ENCODE results near the gene RPS2.

RPS2 gene

DNA sequence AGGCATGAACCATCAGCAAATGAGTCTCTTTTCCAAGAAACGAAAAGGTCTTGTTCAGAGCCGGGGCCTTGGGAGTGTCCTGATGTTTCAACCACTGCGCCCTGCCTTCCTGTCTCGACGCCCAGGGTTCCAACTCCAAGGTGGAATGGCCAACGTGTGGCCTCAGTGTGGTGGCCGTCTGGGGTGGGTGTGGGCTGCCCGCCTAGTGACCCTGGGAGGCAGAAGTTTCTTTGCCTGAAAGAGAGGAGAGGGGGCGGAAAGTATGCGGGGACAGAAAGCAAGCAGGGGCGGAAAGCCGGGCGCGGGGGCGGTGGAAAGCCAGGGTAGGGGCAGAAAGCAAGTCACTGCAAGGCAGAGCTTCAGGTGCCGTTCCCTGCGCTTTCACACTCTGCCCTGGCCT is 25.7 kb downstream of the RPS2 start:
- no peak for FAIRE-seq
- no peak for TF ChIP-seq PAX5 (IDR thresholded peaks at IDR 0.05; ENCODE audit: insufficient read depth, low read length, severe bottlenecking)
- no peak for TF ChIP-seq SPI1 (IDR thresholded peaks at IDR 0.05; ENCODE audit: low read depth, low read length)
- TF ChIP-seq POLR2AphosphoS5 (IDR thresholded peaks at IDR 0.05; ENCODE audit: low read depth, low read length), result no peak
- no peak for TF ChIP-seq POLR2A (IDR thresholded peaks at IDR 0.05; ENCODE audit: low read depth, low read length)
- no peak for DNase-seq (ENCODE audit: insufficient read length, low spot score)

DNA sequence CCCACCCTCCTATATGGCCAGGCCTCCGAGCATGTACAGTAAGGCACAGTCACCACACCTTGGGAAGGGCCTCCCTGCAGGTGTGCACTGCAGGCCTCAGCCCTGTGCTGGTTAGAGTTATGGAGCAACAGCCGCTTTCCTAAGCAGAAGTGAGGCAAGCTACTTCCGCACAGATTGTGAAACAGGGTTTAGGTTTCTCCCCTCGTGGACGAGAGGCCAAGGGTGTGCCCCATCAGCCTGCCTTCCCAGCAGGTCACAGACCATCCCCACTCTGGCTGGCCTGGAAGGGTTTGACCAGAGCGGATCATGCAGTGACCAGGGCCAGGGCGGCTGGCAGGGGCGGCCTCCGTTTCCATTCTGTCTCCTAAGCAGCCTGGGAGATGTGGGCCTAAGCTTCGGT is 26.3 kb downstream of the RPS2 start:
- DNase-seq (ENCODE audit: insufficient read length, low spot score) (no peak), FAIRE-seq (no peak)
- no peak for TF ChIP-seq PAX5 (IDR thresholded peaks at IDR 0.05; ENCODE audit: insufficient read depth, low read length, severe bottlenecking)
- no peak for TF ChIP-seq TAF1 (IDR thresholded peaks at IDR 0.05; ENCODE audit: low read depth, low read length)
- TF ChIP-seq SPI1 (IDR thresholded peaks at IDR 0.05; ENCODE audit: low read depth, low read length), result no peak

DNA sequence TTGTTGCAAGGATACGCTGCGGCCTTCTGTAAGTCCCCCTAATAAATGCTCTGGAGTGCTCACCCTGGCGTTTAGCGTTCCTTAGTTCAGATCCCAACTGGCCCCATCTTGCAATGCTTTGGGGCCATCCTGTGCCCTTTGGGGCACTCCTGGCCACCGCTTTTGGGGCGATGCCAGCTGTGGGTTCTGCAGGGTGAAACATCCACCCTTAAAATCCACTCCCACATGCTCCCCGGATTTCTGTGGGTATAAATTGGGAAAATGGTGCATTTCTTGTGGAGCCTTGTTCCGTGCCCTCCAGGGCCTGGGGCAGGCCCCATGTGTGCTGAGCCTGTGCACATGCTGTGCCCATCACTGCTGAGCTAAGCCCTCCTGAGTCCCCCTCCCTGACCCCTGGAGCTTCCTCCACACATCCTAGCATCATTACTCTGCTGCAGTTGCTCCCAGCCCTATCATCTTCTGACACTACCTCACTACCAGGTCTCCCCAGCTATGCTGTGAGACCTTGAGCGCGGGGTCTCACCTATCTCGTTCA is 27.6 kb downstream of the RPS2 start:
- no peak for TF ChIP-seq SPI1 (IDR thresholded peaks at IDR 0.05; ENCODE audit: low read depth, low read length)
- TF ChIP-seq TAF1 (IDR thresholded peaks at IDR 0.05; ENCODE audit: low read depth, low read length), result no peak
- TF ChIP-seq POLR2A (IDR thresholded peaks at IDR 0.05; ENCODE audit: low read depth, low read length), result no peak
- no peak for TF ChIP-seq PAX5 (IDR thresholded peaks at IDR 0.05; ENCODE audit: insufficient read depth, low read length, severe bottlenecking)
- no peak for TF ChIP-seq POLR2AphosphoS5 (IDR thresholded peaks at IDR 0.05; ENCODE audit: low read depth, low read length)
- TF ChIP-seq POU2F2 (IDR thresholded peaks at IDR 0.05; ENCODE audit: low read depth, low read length), result no peak
- FAIRE-seq (no peak), DNase-seq (ENCODE audit: insufficient read length, low spot score) (no peak)

- no peak for DNase-seq (ENCODE audit: insufficient read length, low spot score)
- TF ChIP-seq PAX5 (IDR thresholded peaks at IDR 0.05; ENCODE audit: insufficient read depth, low read length, severe bottlenecking) (no peak), TAF1 (IDR thresholded peaks at IDR 0.05; ENCODE audit: low read depth, low read length) (no peak), POU2F2 (IDR thresholded peaks at IDR 0.05; ENCODE audit: low read depth, low read length) (no peak), POLR2A (IDR thresholded peaks at IDR 0.05; ENCODE audit: low read depth, low read length) (no peak), POLR2AphosphoS5 (IDR thresholded peaks at IDR 0.05; ENCODE audit: low read depth, low read length) (no peak), SPI1 (IDR thresholded peaks at IDR 0.05; ENCODE audit: low read depth, low read length) (no peak)
- FAIRE-seq, result no peak
Measured at GRCh38 chr16:1933097-1933661, 31.4 kb downstream of the RPS2 start.

GRCh38 chr16:1932050-1933028 is 32.3 kb downstream of the RPS2 start:
- FAIRE-seq, result no peak
- DNase-seq (ENCODE audit: insufficient read length, low spot score), result no peak
- TF ChIP-seq SPI1 (IDR thresholded peaks at IDR 0.05; ENCODE audit: low read depth, low read length) (no peak), TAF1 (IDR thresholded peaks at IDR 0.05; ENCODE audit: low read depth, low read length) (no peak), POLR2A (IDR thresholded peaks at IDR 0.05; ENCODE audit: low read depth, low read length) (no peak), POLR2AphosphoS5 (IDR thresholded peaks at IDR 0.05; ENCODE audit: low read depth, low read length) (no peak), PAX5 (IDR thresholded peaks at IDR 0.05; ENCODE audit: insufficient read depth, low read length, severe bottlenecking) (no peak), POU2F2 (IDR thresholded peaks at IDR 0.05; ENCODE audit: low read depth, low read length) (no peak)

GRCh38 chr16:1930338-1930720 is 34.3 kb downstream of the RPS2 start:
- DNase-seq (ENCODE audit: insufficient read length, low spot score), result no peak
- no peak for FAIRE-seq
- TF ChIP-seq SPI1 (IDR thresholded peaks at IDR 0.05; ENCODE audit: low read depth, low read length), result no peak
- TF ChIP-seq POU2F2 (IDR thresholded peaks at IDR 0.05; ENCODE audit: low read depth, low read length), result no peak
- TF ChIP-seq POLR2A (IDR thresholded peaks at IDR 0.05; ENCODE audit: low read depth, low read length), result no peak
- TF ChIP-seq PAX5 (IDR thresholded peaks at IDR 0.05; ENCODE audit: insufficient read depth, low read length, severe bottlenecking), result no peak
- no peak for TF ChIP-seq POLR2AphosphoS5 (IDR thresholded peaks at IDR 0.05; ENCODE audit: low read depth, low read length)
- no peak for TF ChIP-seq TAF1 (IDR thresholded peaks at IDR 0.05; ENCODE audit: low read depth, low read length)

- DNase-seq (ENCODE audit: insufficient read length, low spot score), result peak; percentile 100
- peak; percentile 96 for FAIRE-seq
- no peak for TF ChIP-seq POLR2AphosphoS5 (IDR thresholded peaks at IDR 0.05; ENCODE audit: low read depth, low read length)
- no peak for TF ChIP-seq TAF1 (IDR thresholded peaks at IDR 0.05; ENCODE audit: low read depth, low read length)
- TF ChIP-seq POU2F2 (IDR thresholded peaks at IDR 0.05; ENCODE audit: low read depth, low read length), result no peak
- no peak for TF ChIP-seq SPI1 (IDR thresholded peaks at IDR 0.05; ENCODE audit: low read depth, low read length)
- TF ChIP-seq POLR2A (IDR thresholded peaks at IDR 0.05; ENCODE audit: low read depth, low read length), result no peak
- TF ChIP-seq PAX5 (IDR thresholded peaks at IDR 0.05; ENCODE audit: insufficient read depth, low read length, severe bottlenecking), result no peak
Measured at GRCh38 chr16:1929578-1930337, 34.9 kb downstream of the RPS2 start.

- FAIRE-seq (no peak), DNase-seq (ENCODE audit: insufficient read length, low spot score) (no peak)
- no peak for TF ChIP-seq SPI1 (IDR thresholded peaks at IDR 0.05; ENCODE audit: low read depth, low read length)
- TF ChIP-seq POLR2AphosphoS5 (IDR thresholded peaks at IDR 0.05; ENCODE audit: low read depth, low read length), result no peak
- TF ChIP-seq PAX5 (IDR thresholded peaks at IDR 0.05; ENCODE audit: insufficient read depth, low read length, severe bottlenecking), result no peak
- no peak for TF ChIP-seq POLR2A (IDR thresholded peaks at IDR 0.05; ENCODE audit: low read depth, low read length)
- TF ChIP-seq TAF1 (IDR thresholded peaks at IDR 0.05; ENCODE audit: low read depth, low read length), result no peak
- TF ChIP-seq POU2F2 (IDR thresholded peaks at IDR 0.05; ENCODE audit: low read depth, low read length), result no peak
Measured at GRCh38 chr16:1929105-1929504, 35.5 kb downstream of the RPS2 start.

DNA sequence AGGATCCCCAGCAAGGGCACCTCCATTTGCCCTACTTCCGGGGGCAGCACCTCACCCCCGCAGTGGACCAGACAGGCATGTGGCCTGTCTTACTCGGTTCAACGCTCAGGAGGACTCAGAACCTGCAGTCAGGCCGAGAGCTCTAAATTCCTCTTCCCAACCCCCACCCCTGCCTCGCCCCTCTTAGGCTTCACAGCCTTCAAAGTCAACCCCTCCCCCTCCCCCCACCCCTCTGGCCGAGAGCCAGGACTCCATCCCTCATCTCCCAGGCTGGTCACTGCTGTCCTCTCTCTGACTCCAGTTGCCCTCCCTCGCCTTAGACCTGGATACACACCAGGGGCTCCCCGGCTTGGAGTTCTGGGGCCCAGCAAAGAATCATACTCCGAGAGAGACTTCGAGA is 38.4 kb downstream of the RPS2 start:
- DNase-seq (ENCODE audit: insufficient read length, low spot score), result no peak
- FAIRE-seq, result no peak
- no peak for TF ChIP-seq SPI1 (IDR thresholded peaks at IDR 0.05; ENCODE audit: low read depth, low read length)
- no peak for TF ChIP-seq POLR2AphosphoS5 (IDR thresholded peaks at IDR 0.05; ENCODE audit: low read depth, low read length)
- no peak for TF ChIP-seq TAF1 (IDR thresholded peaks at IDR 0.05; ENCODE audit: low read depth, low read length)
- no peak for TF ChIP-seq PAX5 (IDR thresholded peaks at IDR 0.05; ENCODE audit: insufficient read depth, low read length, severe bottlenecking)
- no peak for TF ChIP-seq POU2F2 (IDR thresholded peaks at IDR 0.05; ENCODE audit: low read depth, low read length)
- TF ChIP-seq POLR2A (IDR thresholded peaks at IDR 0.05; ENCODE audit: low read depth, low read length), result no peak

All from GM12891 (cell line).